ENCODE measurements around the gene TPM1. TPM values are rescaled to one million over a fixed set of nuclear protein-coding genes. Genes with fewer than 3 reads are reported as not detected.

The TPM1 gene
- polyA plus RNA-seq, 4 donors = 269 to 542 (median 382) TPM

- H3K27ac ChIP-seq (ENCODE audit: low read depth in 1 of 3, low read length in 2 of 3) = no peak overlapping the region
- 65 to 89% (median 67%) methylated on average over 2 of the region's 2 CpGs for WGBS, 3 donors
- H3K4me3 ChIP-seq (ENCODE audit: low read depth in 1 of 3, low read length in 3 of 3) = no peak overlapping the region
- FAIRE-seq = no peak
- peaks cover 0 to 9% of the 10 kb centered on the region in 2 donors for H3K9me3 ChIP-seq (ENCODE audit: control insufficient read depth in 2 of 2, insufficient read depth in 1 of 2, low read depth in 1 of 2, low read length in 1 of 2)
- peaks cover 2 to 4% (median 3%) of the 10 kb centered on the region in 3 donors for H3K4me1 ChIP-seq (ENCODE audit: control insufficient read depth in 3 of 3, insufficient read depth in 2 of 3, low read depth in 1 of 3, low read length in 2 of 3)
- no peak for DNase-seq
- no peaks in the 10 kb centered on the region for H3K36me3 ChIP-seq (ENCODE audit: control insufficient read depth in 3 of 3, insufficient read depth in 2 of 3, low read depth in 1 of 3, low read length in 3 of 3)
- no peaks in the 10 kb centered on the region for H3K27me3 ChIP-seq (ENCODE audit: control insufficient read depth in 3 of 3, insufficient read depth in 3 of 3, low read length in 3 of 3)
These were observed 67.4 kb downstream of the TPM1 start for GRCh38 chr15:63109920-63110319.

GRCh38 chr15:63110428-63111026 is 68.0 kb downstream of the TPM1 start:
- Histone ChIP-seq H3K36me3 (ENCODE audit: control insufficient read depth in 3 of 3, insufficient read depth in 2 of 3, low read depth in 1 of 3, low read length in 3 of 3) (no peaks in the 10 kb centered on the region), H3K9me3 (ENCODE audit: control insufficient read depth in 2 of 2, insufficient read depth in 1 of 2, low read depth in 1 of 2, low read length in 1 of 2) (peaks cover 0 to 7% of the 10 kb centered on the region in 2 donors), H3K4me1 (ENCODE audit: control insufficient read depth in 3 of 3, insufficient read depth in 2 of 3, low read depth in 1 of 3, low read length in 2 of 3) (peaks cover 2 to 4% (median 3%) of the 10 kb centered on the region in 3 donors), H3K4me3 (ENCODE audit: low read depth in 1 of 3, low read length in 3 of 3) (no peak overlapping the region), H3K27me3 (ENCODE audit: control insufficient read depth in 3 of 3, insufficient read depth in 3 of 3, low read length in 3 of 3) (no peaks in the 10 kb centered on the region), H3K27ac (ENCODE audit: low read depth in 1 of 3, low read length in 2 of 3) (no peak overlapping the region)
- 86 to 91% (median 89%) methylated on average over 3 of the region's 3 CpGs for WGBS, 3 donors
- no peak for DNase-seq
- FAIRE-seq = no peak

GRCh38 chr15:63111481-63111880 is 68.9 kb downstream of the TPM1 start:
- Histone ChIP-seq H3K9me3 (ENCODE audit: control insufficient read depth in 2 of 2, insufficient read depth in 1 of 2, low read depth in 1 of 2, low read length in 1 of 2) (no peaks in the 10 kb centered on the region), H3K4me1 (ENCODE audit: control insufficient read depth in 3 of 3, insufficient read depth in 2 of 3, low read depth in 1 of 3, low read length in 2 of 3) (peaks cover 2 to 4% (median 3%) of the 10 kb centered on the region in 3 donors), H3K27me3 (ENCODE audit: control insufficient read depth in 3 of 3, insufficient read depth in 3 of 3, low read length in 3 of 3) (no peaks in the 10 kb centered on the region), H3K36me3 (ENCODE audit: control insufficient read depth in 3 of 3, insufficient read depth in 2 of 3, low read depth in 1 of 3, low read length in 3 of 3) (no peaks in the 10 kb centered on the region), H3K27ac (ENCODE audit: low read depth in 1 of 3, low read length in 2 of 3) (no peak overlapping the region), H3K4me3 (ENCODE audit: low read depth in 1 of 3, low read length in 3 of 3) (no peak overlapping the region)
- FAIRE-seq (no peak), DNase-seq (no peak)

GRCh38 chr15:63112871-63113270 is 70.3 kb downstream of the TPM1 start:
- no peaks in the 10 kb centered on the region for H3K9me3 ChIP-seq (ENCODE audit: control insufficient read depth in 2 of 2, insufficient read depth in 1 of 2, low read depth in 1 of 2, low read length in 1 of 2)
- no peaks in the 10 kb centered on the region for H3K27me3 ChIP-seq (ENCODE audit: control insufficient read depth in 3 of 3, insufficient read depth in 3 of 3, low read length in 3 of 3)
- peaks cover 1 to 4% (median 3%) of the 10 kb centered on the region in 3 donors for H3K4me1 ChIP-seq (ENCODE audit: control insufficient read depth in 3 of 3, insufficient read depth in 2 of 3, low read depth in 1 of 3, low read length in 2 of 3)
- WGBS, 3 donors = 92 to 94% (median 94%) methylated on average over 3 of the region's 3 CpGs
- H3K36me3 ChIP-seq (ENCODE audit: control insufficient read depth in 3 of 3, insufficient read depth in 2 of 3, low read depth in 1 of 3, low read length in 3 of 3) = no peaks in the 10 kb centered on the region
- FAIRE-seq = no peak
- no peak overlapping the region for H3K4me3 ChIP-seq (ENCODE audit: low read depth in 1 of 3, low read length in 3 of 3)
- H3K27ac ChIP-seq (ENCODE audit: low read depth in 1 of 3, low read length in 2 of 3) = no peak overlapping the region
- DNase-seq = no peak

- FAIRE-seq = no peak
These were observed 71.9 kb downstream of the TPM1 start for GRCh38 chr15:63114465-63114864.

More at GRCh38 chr15:63114465-63114864, 71.9 kb downstream of the TPM1 start:
- WGBS, 3 donors = 77 to 86% (median 81%) methylated on average over 2 of the region's 2 CpGs
- Histone ChIP-seq H3K27me3 (ENCODE audit: control insufficient read depth in 3 of 3, insufficient read depth in 3 of 3, low read length in 3 of 3) (no peaks in the 10 kb centered on the region), H3K27ac (ENCODE audit: low read depth in 1 of 3, low read length in 2 of 3) (no peak overlapping the region), H3K4me1 (ENCODE audit: control insufficient read depth in 3 of 3, insufficient read depth in 2 of 3, low read depth in 1 of 3, low read length in 2 of 3) (no peaks in the 10 kb centered on the region), H3K9me3 (ENCODE audit: control insufficient read depth in 2 of 2, insufficient read depth in 1 of 2, low read depth in 1 of 2, low read length in 1 of 2) (peaks cover 0 to 4% of the 10 kb centered on the region in 2 donors), H3K4me3 (ENCODE audit: low read depth in 1 of 3, low read length in 3 of 3) (no peak overlapping the region), H3K36me3 (ENCODE audit: control insufficient read depth in 3 of 3, insufficient read depth in 2 of 3, low read depth in 1 of 3, low read length in 3 of 3) (no peaks in the 10 kb centered on the region)
- no peak for DNase-seq

Other genes with a start within 250 kb of the TPM1 start
- gene LACTB, start 79.1 kb downstream of the TPM1 start, polyA plus RNA-seq = 10 to 100 TPM; 13.9 to 26.7 (median 20.8) TPM
- 100 to 1,000 TPM; 146 to 612 (median 367) TPM for gene RPS27L, start 114.7 kb downstream of the TPM1 start, polyA plus RNA-seq
- gene RAB8B, start 146.9 kb downstream of the TPM1 start, polyA plus RNA-seq = 10 to 100 TPM in 3 of 4 donors, 1 to 10 TPM in 1; 9.8 to 19.6 (median 13.9) TPM
- gene APH1B, start 234.9 kb downstream of the TPM1 start, polyA plus RNA-seq = 10 to 100 TPM in 1 of 4 donors, 1 to 10 TPM in 3; 1.4 to 22.8 (median 3.1) TPM

Data from small intestine (tissue), 7 donors.